ENCODE measurements around the gene PEX19.

PEX19 gene

DNA sequence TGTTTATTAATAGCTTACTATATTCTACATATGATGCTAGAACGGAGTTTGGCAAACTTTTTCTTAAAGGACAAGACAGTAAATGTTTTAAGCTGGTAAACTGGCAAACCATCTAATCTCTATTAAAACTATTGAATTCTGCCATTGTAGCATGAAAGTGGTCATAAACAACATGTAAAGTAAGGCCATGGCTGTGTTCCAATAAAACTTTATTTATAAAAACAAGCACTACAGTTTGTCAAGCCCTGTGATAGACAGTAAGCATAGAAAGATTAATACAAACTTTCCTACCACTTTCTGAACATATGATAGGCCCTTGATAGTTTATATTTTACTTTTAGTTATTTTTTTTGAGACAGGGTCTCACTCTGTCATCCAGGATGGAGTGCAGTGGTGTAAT is 57.4 kb downstream of the PEX19 start:
- TF ChIP-seq, protein P1, sequence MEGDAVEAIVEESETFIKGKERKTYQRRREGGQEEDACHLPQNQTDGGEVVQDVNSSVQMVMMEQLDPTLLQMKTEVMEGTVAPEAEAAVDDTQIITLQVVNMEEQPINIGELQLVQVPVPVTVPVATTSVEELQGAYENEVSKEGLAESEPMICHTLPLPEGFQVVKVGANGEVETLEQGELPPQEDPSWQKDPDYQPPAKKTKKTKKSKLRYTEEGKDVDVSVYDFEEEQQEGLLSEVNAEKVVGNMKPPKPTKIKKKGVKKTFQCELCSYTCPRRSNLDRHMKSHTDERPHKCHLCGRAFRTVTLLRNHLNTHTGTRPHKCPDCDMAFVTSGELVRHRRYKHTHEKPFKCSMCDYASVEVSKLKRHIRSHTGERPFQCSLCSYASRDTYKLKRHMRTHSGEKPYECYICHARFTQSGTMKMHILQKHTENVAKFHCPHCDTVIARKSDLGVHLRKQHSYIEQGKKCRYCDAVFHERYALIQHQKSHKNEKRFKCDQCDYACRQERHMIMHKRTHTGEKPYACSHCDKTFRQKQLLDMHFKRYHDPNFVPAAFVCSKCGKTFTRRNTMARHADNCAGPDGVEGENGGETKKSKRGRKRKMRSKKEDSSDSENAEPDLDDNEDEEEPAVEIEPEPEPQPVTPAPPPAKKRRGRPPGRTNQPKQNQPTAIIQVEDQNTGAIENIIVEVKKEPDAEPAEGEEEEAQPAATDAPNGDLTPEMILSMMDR (IDR thresholded peaks at IDR 0.05; ENCODE audit: low read depth, low read length): no peak
- TF ChIP-seq, protein P2, sequence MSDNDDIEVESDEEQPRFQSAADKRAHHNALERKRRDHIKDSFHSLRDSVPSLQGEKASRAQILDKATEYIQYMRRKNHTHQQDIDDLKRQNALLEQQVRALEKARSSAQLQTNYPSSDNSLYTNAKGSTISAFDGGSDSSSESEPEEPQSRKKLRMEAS (IDR thresholded peaks at IDR 0.05; ENCODE audit: low read depth, low read length): no peak
- TF ChIP-seq MYC (IDR thresholded peaks at IDR 0.05; ENCODE audit: low read depth, low read length) (no peak), POLR2A (IDR thresholded peaks at IDR 0.05; ENCODE audit: extremely low read depth, insufficient read length) (no peak)
- DNase-seq (ENCODE audit: low read depth): no peak
- H3K4me3 ChIP-seq (ENCODE audit: low read depth, low read length): no peak overlapping the region

DNA sequence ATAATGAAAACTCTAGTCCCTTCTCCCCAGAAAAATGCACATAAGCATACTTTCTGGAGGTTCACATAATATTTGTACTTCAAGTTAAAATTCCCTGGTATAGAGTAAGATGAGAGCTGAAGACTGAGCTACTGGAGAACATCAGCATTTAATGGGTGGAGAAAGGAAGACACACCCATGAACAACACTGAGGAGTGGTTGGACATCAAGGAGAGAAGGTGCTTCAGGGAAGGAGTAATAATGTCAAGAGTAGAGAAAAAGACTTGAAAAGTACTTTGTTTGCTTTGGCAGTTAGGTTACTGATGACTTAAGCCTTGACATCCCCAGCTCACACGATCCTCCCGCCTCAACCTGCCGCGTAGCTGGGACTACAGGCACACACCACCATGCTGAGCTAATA is 57.9 kb downstream of the PEX19 start:
- TF ChIP-seq MYC (IDR thresholded peaks at IDR 0.05; ENCODE audit: low read depth, low read length): no peak
- TF ChIP-seq, protein P2 (IDR thresholded peaks at IDR 0.05; ENCODE audit: low read depth, low read length): no peak
- no peak for TF ChIP-seq POLR2A (IDR thresholded peaks at IDR 0.05; ENCODE audit: extremely low read depth, insufficient read length)
- TF ChIP-seq, protein P1 (IDR thresholded peaks at IDR 0.05; ENCODE audit: low read depth, low read length): no peak
- no peak overlapping the region for H3K4me3 ChIP-seq (ENCODE audit: low read depth, low read length)
- no peak for DNase-seq (ENCODE audit: low read depth)
